ENCODE measurements around the gene RASSF8.
A peak's percentile ranks its signal among the peaks of the same experiment; 100 is the strongest.

RASSF8 gene

DNA sequence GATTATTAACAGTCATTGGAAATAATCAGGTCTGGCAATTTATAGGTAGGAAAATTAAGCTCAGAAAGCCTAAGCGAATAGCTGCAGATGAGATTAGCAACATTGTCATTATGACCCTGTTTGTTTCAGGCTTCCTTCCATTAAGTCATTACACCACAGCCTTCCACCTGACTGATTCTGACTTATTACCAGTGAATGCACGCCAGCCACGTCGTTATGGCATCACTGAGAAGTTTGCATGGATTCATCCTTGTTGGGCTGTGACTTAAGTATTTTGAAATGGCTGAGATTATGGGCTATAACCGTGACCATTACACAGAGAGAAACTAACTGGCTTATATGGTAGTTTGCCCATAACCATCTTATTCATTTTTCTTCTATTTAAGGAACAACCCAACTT lies 18.6 kb downstream of the RASSF8 start:
- H3K4me3 ChIP-seq (ENCODE audit: low read depth, low read length) = no peak overlapping the region
- TF ChIP-seq CTCF (IDR thresholded peaks at IDR 0.05; ENCODE audit: low read depth, low read length) = no peak
- peak; percentile 92 for DNase-seq (ENCODE audit: low read depth, low spot score)
- in situ Hi-C loops (cut with HindIII; ENCODE audit: low sequenced_read_pairs) = no loop called here

DNA sequence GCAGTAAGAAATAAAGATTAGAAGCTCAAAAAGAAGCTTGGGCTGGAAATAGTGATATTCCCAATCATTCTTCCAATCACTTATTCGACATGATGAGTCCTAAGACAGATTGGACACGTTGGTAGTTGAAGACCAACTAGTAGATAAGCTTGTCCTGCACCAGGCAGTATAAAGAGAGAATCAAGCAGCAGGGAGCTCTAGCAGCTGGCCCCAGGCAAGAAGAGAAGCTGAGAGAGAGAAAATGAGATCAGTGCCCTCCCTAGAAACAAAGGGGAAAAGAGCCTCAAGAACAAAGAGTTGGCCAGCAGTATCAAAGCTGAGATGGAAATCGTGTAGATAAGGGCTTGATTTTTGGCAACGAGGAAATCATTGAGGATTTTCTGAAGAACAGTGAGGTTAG lies 20.6 kb downstream of the RASSF8 start:
- no peak for TF ChIP-seq CTCF (IDR thresholded peaks at IDR 0.05; ENCODE audit: low read depth, low read length)
- no peak overlapping the region for H3K4me3 ChIP-seq (ENCODE audit: low read depth, low read length)
- in situ Hi-C loops (cut with HindIII; ENCODE audit: low sequenced_read_pairs) = no loop called here
- DNase-seq (ENCODE audit: low read depth, low spot score) = no peak

DNA sequence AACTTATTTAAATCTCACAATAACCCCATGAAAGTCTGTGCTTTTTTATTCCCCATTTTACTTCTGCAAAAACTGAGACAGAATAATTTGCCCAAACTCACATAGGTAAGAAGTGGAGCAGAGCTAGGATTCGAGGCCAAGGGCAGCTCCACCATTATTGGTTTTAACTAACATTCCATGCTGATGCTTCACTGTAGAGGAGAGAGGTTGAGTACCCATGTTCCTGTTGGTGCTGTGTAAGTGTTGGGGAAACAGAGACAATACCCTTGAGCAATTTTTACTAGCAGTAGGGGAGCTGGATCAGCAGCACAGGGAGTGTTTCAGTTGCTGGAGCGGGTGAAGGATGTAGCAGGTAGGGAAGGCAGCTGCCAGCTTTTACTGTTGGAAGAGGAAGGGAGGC lies 21.1 kb downstream of the RASSF8 start:
- no peak overlapping the region for H3K4me3 ChIP-seq (ENCODE audit: low read depth, low read length)
- DNase-seq (ENCODE audit: low read depth, low spot score) = peak; percentile 47
- TF ChIP-seq CTCF (IDR thresholded peaks at IDR 0.05; ENCODE audit: low read depth, low read length) = no peak
- in situ Hi-C loops (cut with HindIII; ENCODE audit: low sequenced_read_pairs) = no loop called here

DNA sequence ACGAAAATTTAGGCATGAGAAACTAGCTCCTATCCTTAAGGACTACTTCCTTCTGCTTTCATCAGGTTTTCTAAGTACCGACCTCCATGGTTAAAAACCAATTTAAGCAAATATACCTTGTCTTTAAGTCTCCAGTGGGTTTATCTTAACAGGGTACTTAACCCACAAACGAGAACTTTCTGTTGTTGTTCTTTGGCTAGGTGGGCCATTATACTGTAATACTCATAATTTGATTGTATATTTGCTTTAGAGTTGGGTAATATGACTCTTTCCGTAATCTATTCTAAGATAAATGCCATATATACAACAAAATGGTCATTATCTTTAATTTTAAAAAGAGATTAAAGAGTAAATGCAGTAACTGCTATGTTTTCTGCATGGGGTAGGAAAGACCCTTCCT lies 21.6 kb downstream of the RASSF8 start:
- in situ Hi-C loops (cut with HindIII; ENCODE audit: low sequenced_read_pairs) = no loop called here
- no peak for DNase-seq (ENCODE audit: low read depth, low spot score)
- TF ChIP-seq CTCF (IDR thresholded peaks at IDR 0.05; ENCODE audit: low read depth, low read length) = no peak
- H3K4me3 ChIP-seq (ENCODE audit: low read depth, low read length) = no peak overlapping the region

DNA sequence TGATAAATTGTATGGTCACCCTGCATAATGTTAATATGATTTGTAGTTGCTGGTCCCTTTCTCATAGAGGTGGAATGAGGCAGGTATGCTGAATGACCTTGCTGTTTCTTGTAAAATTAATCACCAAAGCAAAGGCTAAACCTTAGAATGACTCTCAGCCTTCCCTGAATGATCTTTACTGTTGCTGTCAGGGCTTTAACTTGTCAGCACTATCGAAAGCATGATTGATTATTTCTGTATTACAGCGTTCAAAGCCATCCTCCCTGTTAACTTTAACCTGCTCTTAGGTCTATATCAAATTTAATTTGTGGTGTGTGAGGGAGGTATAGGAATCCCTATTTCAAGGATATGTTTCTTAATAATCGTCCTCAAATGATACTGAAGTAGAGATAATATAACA lies 23.1 kb downstream of the RASSF8 start:
- TF ChIP-seq CTCF (IDR thresholded peaks at IDR 0.05; ENCODE audit: low read depth, low read length) = no peak
- DNase-seq (ENCODE audit: low read depth, low spot score) = no peak
- no peak overlapping the region for H3K4me3 ChIP-seq (ENCODE audit: low read depth, low read length)
- in situ Hi-C loops (cut with HindIII; ENCODE audit: low sequenced_read_pairs) = no loop called here

DNA sequence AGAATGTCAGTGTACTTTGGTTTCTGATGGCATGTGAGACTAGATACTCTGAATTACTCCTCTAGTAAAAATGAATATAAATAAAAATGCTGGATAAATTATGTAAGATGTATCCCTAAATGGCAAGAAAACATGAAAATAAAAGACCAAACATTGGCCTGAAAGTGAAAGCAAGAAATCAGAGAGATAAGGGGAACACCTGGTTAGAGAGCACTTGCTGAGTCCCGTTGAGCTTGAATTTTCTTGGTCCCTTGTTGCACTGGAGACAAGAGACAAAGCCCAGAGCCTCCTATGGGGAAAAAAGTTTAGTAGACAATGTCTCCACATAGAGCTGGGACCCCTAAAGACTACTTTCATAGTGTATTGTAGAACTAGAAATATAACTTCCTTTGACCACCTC lies 23.9 kb downstream of the RASSF8 start:
- H3K4me3 ChIP-seq (ENCODE audit: low read depth, low read length) = no peak overlapping the region
- in situ Hi-C loops (cut with HindIII; ENCODE audit: low sequenced_read_pairs) = no loop called here
- DNase-seq (ENCODE audit: low read depth, low spot score) = no peak
- TF ChIP-seq CTCF (IDR thresholded peaks at IDR 0.05; ENCODE audit: low read depth, low read length) = no peak

DNA sequence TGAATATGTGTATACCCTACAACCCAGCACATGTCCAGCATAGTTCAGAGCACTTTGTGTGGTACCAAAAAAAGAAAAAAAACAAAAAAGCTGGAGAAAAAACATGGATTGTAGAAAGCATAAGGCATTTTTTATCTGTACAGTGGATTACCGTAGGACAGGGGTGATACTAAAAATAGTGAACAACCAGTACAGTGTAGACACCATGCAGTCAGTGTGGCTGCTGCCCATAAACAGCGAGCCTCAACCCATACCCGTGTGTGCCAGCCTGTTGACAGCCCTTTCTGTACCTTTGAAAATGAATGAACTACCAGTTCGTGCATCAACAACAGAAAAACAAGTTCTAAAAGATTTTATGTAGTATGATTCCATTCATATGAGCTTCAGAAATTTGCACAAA lies 25.1 kb downstream of the RASSF8 start:
- H3K4me3 ChIP-seq (ENCODE audit: low read depth, low read length) = no peak overlapping the region
- DNase-seq (ENCODE audit: low read depth, low spot score) = no peak
- no peak for TF ChIP-seq CTCF (IDR thresholded peaks at IDR 0.05; ENCODE audit: low read depth, low read length)
- in situ Hi-C loops (cut with HindIII; ENCODE audit: low sequenced_read_pairs) = no loop called here

Data from astrocyte of the spinal cord (primary cell).